GM21825 (cell line): ENCODE results near the gene CNTN4.

Experiments
- ATAC-seq: cut with Tn5 transposase; IDR thresholded peaks from one replicate; pipeline ENCODE4 v1.9.1; 2021; ENCODE audit warnings: mild to moderate bottlenecking, moderate library complexity; ENCODE audit not compliant: unreplicated experiment

Gene CNTN4

DNA sequence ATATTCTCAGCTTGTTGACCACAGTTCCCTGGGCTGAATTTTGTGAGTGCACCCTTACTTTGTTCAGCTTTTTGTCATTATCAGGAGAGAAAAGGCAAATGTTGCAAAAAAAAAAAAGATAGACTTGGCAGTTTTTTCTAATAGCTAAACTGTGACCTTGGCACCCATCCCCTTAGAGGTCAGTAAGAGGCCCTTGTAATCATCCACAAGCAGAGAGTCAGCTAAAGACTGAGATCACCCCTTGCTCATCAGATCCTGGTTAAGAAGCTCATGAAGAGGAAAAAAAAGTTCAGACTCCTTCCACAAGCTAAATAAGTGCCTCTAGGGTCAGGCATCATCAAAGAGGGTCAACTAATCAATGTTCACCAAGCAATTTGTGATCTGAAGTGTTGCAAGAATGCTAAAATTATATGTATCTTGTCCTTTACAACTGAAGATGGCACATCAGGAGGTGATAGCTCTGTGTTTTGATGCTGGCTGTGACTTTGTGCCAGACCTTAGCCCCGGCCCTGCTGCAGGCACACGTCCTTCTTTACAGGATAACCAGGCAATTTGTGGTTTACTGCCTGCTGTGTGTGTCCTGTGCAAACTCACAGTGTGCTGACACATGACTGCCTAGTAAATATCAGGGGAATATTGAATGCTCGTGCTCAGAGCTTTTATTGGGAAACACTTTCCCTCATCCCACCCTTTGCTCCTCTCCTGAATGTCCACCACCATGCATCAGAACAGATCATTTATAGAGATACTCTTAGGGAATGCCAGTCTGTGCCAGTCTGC is 748.6 kb downstream of the CNTN4 start:
- ATAC-seq = no peak

GRCh38 chr3:2849092-2849491 is 750.4 kb downstream of the CNTN4 start:
- ATAC-seq = no peak

- ATAC-seq = no peak
Measured at GRCh38 chr3:2850701-2851100, 752.0 kb downstream of the CNTN4 start.

- no peak for ATAC-seq
Measured at GRCh38 chr3:2851361-2851760, 752.7 kb downstream of the CNTN4 start.

DNA sequence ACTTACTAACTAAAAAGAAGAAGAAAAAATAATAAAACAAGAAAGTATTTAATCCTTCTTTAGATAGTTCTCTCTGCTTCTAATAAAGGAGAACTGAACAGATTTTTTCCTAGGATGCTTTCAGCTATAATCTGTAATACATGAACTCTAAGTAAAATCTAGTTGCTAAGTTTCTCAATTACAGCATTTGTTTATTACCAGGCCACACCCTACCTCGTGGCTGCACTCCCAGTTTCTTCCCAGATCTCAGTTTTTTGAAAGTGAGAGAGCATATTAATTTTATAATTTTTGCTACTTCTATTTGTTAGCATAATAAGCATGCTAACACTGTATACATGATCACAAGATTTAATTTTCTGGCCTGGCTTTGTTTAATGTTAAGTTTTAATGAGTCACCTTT is 753.2 kb downstream of the CNTN4 start:
- no peak for ATAC-seq

DNA sequence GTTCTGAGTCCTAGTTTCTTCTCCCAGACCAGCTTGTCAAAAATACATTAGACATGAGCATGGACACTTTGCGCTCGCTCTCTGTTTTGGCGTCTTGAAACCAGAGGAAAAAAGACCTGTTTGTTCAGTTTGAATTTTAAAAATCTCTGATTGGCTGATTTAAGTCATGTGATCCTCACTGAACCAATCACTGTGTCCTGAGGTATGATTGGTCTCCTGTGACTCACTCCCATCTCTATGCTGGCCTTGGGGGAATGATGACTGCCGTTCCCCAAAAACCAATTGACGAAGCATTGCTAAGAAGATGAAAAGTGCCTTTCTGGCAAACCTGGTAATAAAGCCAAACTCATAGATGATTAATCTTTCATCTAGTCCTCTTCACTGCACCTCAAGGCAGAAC is 755.0 kb downstream of the CNTN4 start:
- no peak for ATAC-seq

DNA sequence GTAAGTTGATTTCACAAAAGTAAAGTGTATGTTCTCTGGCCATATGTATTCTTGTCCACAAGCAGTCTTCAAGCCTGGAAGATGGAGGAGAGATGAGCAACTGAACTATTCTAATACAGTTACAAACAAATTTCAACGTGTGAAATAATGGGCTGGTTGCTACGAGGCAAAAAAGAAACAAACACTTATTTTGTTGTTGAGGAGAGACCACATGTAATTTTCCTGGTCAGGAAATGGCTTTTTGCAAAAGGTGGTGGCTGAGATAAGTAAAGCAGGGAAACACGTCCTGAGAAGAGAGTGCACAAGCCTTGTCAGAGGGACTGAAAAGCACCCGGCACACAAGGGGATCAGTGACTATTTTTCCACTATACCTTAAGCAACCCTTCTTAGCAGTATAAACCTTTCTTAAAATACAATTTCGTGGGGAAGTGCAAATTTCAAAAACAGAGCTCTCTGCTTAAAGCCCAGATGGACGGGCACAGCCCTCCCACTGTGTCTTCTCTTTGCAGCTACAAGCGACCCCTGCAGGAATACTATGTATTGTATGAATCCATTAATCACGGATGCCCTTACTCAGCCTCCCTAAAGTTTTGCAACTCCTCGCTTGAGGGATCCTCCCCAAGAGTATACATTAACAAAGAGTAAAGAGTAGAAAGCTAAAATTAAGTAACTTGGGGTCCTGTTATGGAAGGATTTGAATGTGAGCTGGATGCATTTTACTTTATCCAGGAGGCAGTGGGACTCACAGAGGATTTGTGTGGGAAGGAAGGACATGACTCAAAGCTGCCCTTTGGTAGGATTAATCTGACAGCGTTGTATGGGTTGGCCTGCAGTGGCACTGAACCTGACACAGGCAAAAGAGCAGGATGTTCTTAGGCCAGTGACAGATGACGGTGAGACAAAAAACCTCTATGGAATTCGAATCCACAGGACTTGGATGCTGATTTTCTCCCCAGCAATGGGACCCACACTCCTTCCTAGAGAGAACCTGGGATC is 757.8 kb downstream of the CNTN4 start:
- no peak for ATAC-seq

GRCh38 chr3:2860626-2861025 is 762.0 kb downstream of the CNTN4 start:
- no peak for ATAC-seq

GRCh38 chr3:2861120-2861519 is 762.5 kb downstream of the CNTN4 start:
- no peak for ATAC-seq

DNA sequence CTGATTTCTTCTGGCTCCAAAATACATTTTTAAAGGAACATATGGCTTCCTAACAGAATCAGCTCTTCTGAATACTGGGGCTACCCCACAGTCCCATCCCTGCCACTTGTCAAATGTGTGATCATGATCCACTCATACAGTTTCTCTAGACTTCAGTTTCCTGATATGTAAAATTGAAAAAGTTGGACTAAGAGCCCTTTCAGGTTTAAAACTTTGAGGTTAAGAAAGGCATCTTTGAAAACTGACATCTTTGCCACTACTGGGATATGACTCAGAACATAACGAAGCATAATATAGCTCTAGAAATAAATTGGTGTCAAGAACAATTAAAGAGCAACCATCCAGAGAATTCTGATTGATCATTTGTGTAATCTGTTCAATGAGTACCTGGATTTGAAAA is 763.3 kb downstream of the CNTN4 start:
- ATAC-seq = no peak

DNA sequence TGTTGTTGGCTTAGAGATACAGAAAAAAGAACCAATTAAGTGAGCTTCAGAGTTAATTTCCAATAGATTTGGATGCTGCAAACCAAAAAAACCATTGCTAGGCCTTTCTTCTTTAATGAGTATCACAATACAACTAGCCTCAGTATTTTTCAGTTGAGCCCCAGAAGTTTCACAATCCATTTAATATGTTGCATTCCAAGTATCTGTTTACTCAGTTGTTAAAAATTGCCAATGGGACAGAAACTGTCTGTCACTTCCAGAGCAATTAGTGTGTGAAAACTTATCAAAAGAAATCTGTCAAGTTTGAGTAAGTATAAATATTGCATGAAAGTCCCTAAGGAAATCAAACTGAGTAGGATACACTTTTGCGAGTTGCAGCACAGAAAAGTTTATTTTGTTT is 763.7 kb downstream of the CNTN4 start:
- no peak for ATAC-seq

GRCh38 chr3:2863127-2863526 is 764.5 kb downstream of the CNTN4 start:
- no peak for ATAC-seq

- ATAC-seq = no peak
Measured at GRCh38 chr3:2869905-2870304, 771.2 kb downstream of the CNTN4 start.

- ATAC-seq = no peak
Measured at GRCh38 chr3:2870724-2871333, 772.2 kb downstream of the CNTN4 start.

GRCh38 chr3:2872884-2873283 is 774.2 kb downstream of the CNTN4 start:
- no peak for ATAC-seq

GRCh38 chr3:2873986-2874385 is 775.3 kb downstream of the CNTN4 start:
- no peak for ATAC-seq

GRCh38 chr3:2875699-2876098 is 777.0 kb downstream of the CNTN4 start:
- no peak for ATAC-seq

DNA sequence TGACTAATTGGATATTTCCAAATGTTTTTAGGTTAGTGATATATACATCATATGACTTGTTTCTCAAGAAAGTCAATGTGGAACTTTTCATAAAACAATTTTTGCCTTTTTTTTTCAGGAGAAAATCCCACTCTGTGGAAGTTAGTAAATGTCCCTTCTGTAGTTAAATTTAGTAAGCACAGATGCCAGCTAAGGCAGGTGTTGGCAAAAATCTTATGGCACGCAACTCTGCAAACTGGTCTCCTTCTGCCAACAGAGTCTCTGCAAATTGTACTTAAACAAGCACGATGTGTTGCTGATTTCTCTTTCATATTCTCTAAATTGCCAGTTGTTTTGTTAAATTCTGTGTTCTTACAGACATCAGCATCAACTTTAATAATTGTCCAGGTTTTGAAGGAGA is 777.7 kb downstream of the CNTN4 start:
- ATAC-seq = no peak

DNA sequence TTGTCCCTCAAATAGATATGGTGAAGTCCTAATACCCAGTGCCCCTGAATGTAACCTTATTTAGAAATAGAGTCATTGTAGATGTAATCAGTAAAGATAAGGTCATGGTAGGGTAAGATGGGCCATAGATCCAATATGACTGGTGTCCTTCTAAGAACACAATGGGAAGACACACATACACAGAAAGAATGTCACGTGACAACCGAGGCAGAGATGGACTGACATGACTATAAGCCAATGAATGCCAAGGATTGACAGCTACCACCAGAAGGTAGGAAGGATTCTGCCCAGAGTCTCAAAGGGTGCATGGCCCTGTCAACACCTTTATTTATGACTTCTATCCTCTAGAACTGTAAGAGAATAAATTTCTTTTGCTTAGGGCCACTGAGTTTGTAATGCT is 780.4 kb downstream of the CNTN4 start:
- ATAC-seq = no peak

DNA sequence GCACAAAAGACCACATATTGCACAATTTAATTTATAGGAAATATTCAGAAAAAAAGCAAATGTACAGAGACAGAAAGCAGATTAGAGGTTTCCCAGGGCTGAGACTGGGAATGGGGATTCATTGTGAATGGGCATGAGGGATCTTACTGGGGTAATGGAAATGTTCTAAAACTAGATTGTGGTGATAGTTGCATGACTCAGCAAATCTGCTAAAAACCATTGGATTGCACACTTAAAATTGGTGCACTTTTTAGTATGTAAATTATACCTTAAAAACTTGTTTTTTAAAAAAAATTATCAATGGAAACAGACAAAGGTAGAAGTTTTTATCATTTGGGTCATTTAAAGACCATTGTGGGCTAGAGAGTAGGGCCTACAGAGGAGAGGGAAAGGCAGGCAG is 780.9 kb downstream of the CNTN4 start:
- ATAC-seq = no peak

DNA sequence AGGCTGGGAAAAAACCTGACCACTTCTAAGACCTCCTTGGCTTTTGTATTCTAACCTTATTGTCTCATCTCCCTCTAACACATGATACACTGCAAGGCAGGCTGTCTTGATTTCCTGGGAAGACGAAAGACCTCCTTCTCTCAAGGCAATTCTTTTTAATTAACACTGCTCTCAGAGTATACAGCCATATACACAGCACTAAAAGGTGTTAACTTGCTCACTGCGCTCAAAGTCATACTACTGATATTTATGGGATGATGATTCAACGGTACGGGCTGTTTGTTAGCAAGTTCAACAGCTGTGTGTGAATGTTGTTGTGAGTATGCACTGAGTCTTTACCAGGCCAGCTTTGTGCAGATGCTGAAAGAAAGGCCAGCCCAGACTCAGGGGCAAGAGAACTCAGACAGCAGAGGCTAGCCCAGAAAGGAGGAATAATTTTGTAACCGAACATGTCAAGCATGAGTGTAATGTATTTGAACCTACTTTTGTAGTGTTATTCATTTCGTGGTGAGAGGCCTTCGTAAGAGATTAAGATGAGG is 781.6 kb downstream of the CNTN4 start:
- no peak for ATAC-seq
